GM10248 (cell line): ENCODE measurements around the gene KCNIP4.

Source experiments
- CTCF ChIA-PET: fragments of 300-600 bp; sonication (Branson Sonifier 250); formaldehyde crosslinking; extraction: SDS; loops from one replicate; lab custom pipeline; 2021; ENCODE audit warnings: antibody characterized with exemption; lab: Yijun Ruan, JAX
- POLR2A ChIA-PET: fragments of 350-650 bp; sonication (Branson Sonifier 250); formaldehyde crosslinking; extraction: SDS; loops from one replicate; lab custom pipeline; 2020; ENCODE audit warnings: antibody characterized with exemption; lab: Yijun Ruan, JAX
- DNase-seq: peaks from one replicate; pipeline ENCODE4 v3.0.0; 2012; ENCODE audit errors: extremely low spot score
- TF ChIP-seq, protein P1 (sequence below): IDR thresholded peaks from 2 replicates; pipeline ENCODE4 v1.5.1; 2012; ENCODE audit warnings: mild to moderate bottlenecking, low read depth; ENCODE audit errors: extremely low read depth, missing control alignments, control extremely low read depth

KCNIP4 gene

DNA sequence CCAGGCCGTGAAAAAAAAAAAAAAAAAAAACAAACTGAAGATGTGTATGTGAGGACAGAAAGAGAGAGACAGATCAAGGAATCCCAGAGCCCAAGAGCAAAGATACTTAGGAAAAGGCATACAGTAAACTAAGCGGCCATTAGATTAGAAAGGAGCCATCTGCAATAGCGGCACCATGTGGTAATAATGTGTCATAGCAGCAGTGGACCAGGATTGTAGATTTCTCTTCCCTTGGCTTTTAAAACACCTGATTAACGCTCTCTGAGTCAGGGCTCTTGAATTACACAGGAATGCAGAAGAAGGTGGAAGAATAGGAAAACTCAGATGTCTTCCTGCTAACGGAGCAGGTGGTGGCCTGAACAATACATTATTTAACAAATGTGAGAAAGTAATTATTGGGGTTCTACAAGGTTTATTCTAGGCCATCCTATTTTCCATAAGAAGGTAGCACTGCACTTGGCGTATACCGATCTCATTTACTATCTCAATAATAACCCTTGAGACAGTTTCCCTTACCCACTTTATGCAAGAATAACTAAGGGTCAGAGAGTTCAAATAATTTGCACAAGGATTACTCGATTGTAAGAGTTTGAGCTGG lies 182.7 kb downstream of the KCNIP4 start:
- ChIA-PET CTCF (interaction anchor here (0.8 to 5.6 kb wide), 12 partner anchors 8 to 992 kb away, joined by 4 to 57 read pairs (median 5); no protein-coding TSS in a partner anchor), POLR2A (no interaction called here)
- TF ChIP-seq, protein P1, sequence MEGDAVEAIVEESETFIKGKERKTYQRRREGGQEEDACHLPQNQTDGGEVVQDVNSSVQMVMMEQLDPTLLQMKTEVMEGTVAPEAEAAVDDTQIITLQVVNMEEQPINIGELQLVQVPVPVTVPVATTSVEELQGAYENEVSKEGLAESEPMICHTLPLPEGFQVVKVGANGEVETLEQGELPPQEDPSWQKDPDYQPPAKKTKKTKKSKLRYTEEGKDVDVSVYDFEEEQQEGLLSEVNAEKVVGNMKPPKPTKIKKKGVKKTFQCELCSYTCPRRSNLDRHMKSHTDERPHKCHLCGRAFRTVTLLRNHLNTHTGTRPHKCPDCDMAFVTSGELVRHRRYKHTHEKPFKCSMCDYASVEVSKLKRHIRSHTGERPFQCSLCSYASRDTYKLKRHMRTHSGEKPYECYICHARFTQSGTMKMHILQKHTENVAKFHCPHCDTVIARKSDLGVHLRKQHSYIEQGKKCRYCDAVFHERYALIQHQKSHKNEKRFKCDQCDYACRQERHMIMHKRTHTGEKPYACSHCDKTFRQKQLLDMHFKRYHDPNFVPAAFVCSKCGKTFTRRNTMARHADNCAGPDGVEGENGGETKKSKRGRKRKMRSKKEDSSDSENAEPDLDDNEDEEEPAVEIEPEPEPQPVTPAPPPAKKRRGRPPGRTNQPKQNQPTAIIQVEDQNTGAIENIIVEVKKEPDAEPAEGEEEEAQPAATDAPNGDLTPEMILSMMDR = peak; percentile 91
- DNase-seq = peak; percentile 18

DNA sequence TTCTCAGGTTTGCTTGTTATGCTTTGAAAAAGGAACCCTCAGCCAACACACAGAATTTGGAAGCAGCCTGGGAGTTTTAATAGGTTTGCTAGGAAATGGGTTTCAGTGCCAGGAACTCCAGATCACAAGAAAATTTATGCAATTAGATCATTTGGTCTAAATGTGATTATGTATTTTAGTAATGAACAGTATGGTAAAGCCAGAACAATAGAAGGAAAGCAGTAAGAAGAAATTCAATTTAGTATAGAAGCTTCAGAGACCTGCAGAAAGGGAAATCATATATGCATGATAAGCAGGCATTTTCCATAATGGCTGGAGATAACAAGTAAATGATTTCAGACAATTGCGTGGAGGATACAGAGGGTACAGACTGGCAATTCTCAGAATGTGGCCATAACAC lies 184.7 kb downstream of the KCNIP4 start:
- TF ChIP-seq, protein P1 = no peak
- CTCF ChIA-PET = interaction anchor here (1.1 to 5.6 kb wide), 11 partner anchors 9 to 990 kb away, joined by 3 to 57 read pairs (median 5); no protein-coding TSS in a partner anchor

DNA sequence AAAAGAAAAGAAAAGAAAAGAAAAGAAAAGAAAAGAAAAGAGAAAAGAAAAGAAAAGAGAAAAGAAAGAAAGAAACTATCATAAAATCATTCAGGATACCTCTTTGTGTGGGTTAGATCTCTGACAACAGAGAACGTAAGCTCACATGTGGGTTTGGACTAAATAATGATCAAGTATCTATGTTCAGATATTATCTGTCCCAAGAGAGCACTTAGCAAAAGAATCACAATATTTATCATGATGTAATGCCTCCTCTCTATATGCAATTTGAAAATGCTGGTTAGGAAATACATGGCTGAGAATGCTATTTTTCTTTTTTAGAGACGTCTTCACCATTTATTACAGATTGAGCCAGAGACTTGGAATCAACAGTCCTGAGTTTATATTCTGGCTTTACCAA lies 191.3 kb downstream of the KCNIP4 start:
- POLR2A ChIA-PET = no interaction called here
- TF ChIP-seq, protein P1 = no peak
- DNase-seq = no peak
- CTCF ChIA-PET = interaction anchor here (5.8 kb wide), 1 partner anchor 8 kb away, joined by 39 read pairs; no protein-coding TSS in a partner anchor

More for the DNA sequence above, 184.7 kb downstream of the KCNIP4 start:
- POLR2A ChIA-PET = no interaction called here
- no peak for DNase-seq

DNA sequence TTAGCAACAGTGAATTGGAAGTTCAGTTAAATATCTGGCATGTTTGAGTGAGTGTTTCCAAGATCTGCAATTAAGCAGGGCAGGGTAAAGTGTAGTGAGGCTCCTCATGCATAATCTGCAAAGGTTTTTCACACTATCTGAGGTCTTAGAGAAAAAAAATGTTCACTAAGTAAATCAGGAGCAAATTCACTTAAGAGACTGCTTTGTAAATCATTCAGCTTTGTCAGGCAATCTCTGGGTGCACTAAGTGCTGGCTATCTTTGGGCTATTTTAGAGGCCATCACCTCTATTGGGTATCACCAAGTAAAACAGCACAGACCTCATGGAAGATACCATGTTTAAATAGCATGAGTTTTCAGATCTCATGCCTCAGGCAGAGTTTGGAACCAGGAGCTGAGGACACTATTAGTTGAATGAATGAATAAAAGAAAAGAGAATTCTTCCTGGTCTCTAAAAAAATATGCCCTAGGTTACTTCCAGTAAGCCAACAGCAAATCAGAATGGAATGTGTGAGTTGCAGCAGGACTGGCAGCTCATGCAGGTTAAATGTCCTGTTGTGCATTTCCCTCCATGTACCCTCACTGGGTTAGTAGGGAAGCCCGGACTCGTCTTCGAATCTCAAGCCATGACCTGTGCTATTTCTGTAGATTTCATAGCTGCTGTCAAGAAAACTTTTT lies 195.3 kb downstream of the KCNIP4 start:
- TF ChIP-seq, protein P1 = no peak
- DNase-seq = no peak
- ChIA-PET CTCF (interaction anchor here (0.8 to 5.8 kb wide), 9 partner anchors 9 to 59 kb away, joined by 3 to 39 read pairs (median 3); no protein-coding TSS in a partner anchor), POLR2A (no interaction called here)

DNA sequence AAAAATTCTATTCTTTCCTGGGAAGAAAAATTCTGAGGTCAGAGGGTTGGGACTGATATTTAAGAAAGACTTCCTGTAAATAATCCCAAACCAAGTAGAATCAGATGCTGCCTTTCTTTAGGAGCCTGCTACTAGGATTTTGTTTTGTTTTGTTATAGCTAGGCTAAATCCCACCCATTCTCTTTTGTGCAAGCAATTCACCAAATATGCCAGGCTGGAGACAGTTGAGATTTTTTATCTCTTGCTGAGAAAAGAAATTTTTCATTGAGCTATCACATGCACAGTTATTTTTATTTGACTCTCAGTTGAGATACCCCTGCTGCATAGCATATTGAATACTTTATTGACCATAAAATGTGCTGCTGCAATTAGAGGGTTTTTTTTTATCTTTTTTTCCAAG lies 196.0 kb downstream of the KCNIP4 start:
- no peak for DNase-seq
- ChIA-PET CTCF (interaction anchor here (0.8 to 5.8 kb wide), 5 partner anchors 13 to 58 kb away, joined by 3 to 39 read pairs (median 3); no protein-coding TSS in a partner anchor), POLR2A (no interaction called here)
- TF ChIP-seq, protein P1 = no peak

DNA sequence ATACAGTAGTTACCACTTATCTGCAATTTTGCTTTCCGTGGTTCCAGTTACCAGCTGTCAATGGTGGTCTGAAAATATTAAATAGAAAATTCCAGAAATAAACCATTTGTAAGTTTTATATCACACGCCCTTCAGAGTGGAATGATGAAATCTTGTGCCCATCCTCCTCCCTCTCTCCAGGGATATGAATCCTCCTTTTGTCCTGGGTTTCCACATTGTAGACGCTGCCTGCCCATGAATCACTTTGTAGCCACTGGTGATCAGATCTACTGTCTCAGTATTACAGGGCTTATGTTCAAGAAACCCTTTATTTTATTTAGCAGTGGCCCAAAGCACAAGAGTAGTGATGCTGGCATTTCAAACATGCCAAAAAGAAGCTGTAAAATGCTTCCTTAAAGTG lies 198.6 kb downstream of the KCNIP4 start:
- CTCF ChIA-PET = interaction anchor here (1.0 kb wide), 1 partner anchor 14 kb away, joined by 3 read pairs; no protein-coding TSS in a partner anchor

More for the DNA sequence above, 198.6 kb downstream of the KCNIP4 start:
- TF ChIP-seq, protein P1 = no peak
- POLR2A ChIA-PET = no interaction called here
- DNase-seq = no peak
